Neural cell (in vitro differentiated cells): ENCODE results near the gene CAMKMT. TPM values are rescaled to one million over a fixed set of nuclear protein-coding genes. Genes with fewer than 3 reads are reported as not detected.

Experiments
- H2AFZ ChIP-seq: fragments of 200-600, 300-800 bp; sonication (generic), shearing (Covaris generic); 2 replicates; pipeline ENCODE4 v1.6.0; 2014; ENCODE audit warnings: low read depth, mild to moderate bottlenecking, antibody characterized with exemption, low read length, moderate library complexity
- H3F3A ChIP-seq: fragments of 200-600 bp; shearing (Covaris generic); 2 replicates; pipeline ENCODE4 v1.6.1; 2016; ENCODE audit warnings: mild to moderate bottlenecking, moderate library complexity, mixed read lengths, antibody characterized with exemption, low read length; ENCODE audit not compliant: insufficient read depth, poor library complexity, severe bottlenecking
- H3K27ac ChIP-seq: fragments of 200-600, 300-800 bp; sonication (generic), shearing (Covaris generic); 2 replicates; pipeline ENCODE4 v1.5.1; 2014; ENCODE audit warnings: mild to moderate bottlenecking, low read length, moderate library complexity
- H3K27me3 ChIP-seq: fragments of 300-800, 200-600 bp; sonication (generic), shearing (Covaris generic); 2 replicates; pipeline ENCODE4 v1.6.0; 2014; ENCODE audit warnings: mild to moderate bottlenecking, low read depth, low read length, moderate library complexity; ENCODE audit not compliant: insufficient read depth
- H3K36me3 ChIP-seq: fragments of 300-800, 200-600 bp; sonication (generic), shearing (Covaris generic); 2 replicates; pipeline ENCODE4 v1.5.1; 2014; ENCODE audit warnings: mild to moderate bottlenecking, antibody characterized with exemption, low read length, moderate library complexity; ENCODE audit not compliant: insufficient read depth
- H3K4me2 ChIP-seq: fragments of 300-800, 200-600 bp; sonication (generic), shearing (Covaris generic); 2 replicates; pipeline ENCODE4 v1.6.0; 2014; ENCODE audit warnings: mild to moderate bottlenecking, low read length
- H3K4me3 ChIP-seq: fragments of 300-800, 200-600 bp; sonication (generic), shearing (Covaris generic); 2 replicates; pipeline ENCODE4 v1.5.1; 2014; ENCODE audit warnings: mild to moderate bottlenecking, low read length, moderate library complexity
- H3K79me2 ChIP-seq: fragments of 200-600 bp; shearing (Covaris generic); replicated peaks from 2 replicates; pipeline ENCODE4 v1.6.0; 2014; ENCODE audit warnings: mild to moderate bottlenecking, low read length, moderate library complexity; ENCODE audit not compliant: insufficient read depth
- H3K9ac ChIP-seq: fragments of 300-800, 200-600 bp; sonication (generic), shearing (Covaris generic); 2 replicates; pipeline ENCODE4 v1.6.1; 2016; ENCODE audit warnings: mild to moderate bottlenecking, low read length, mixed read lengths
- H3K9me2 ChIP-seq: fragments of 200-600 bp; shearing (Covaris generic); 2 replicates; pipeline ENCODE4 v1.6.1; 2016; ENCODE audit warnings: mild to moderate bottlenecking, low read length, mixed read lengths; ENCODE audit not compliant: insufficient read depth
- H3K9me3 ChIP-seq: fragments of 200-600, 300-800 bp; sonication (generic), shearing (Covaris generic); 2 replicates; pipeline ENCODE4 v1.6.1; 2016; ENCODE audit warnings: mild to moderate bottlenecking, mixed run types, low read length, moderate library complexity, mixed read lengths
- H4K20me1 ChIP-seq: fragments of 200-600 bp; shearing (Covaris generic); 2 replicates; pipeline ENCODE4 v1.6.1; 2016; ENCODE audit warnings: mild to moderate bottlenecking, mixed run types; ENCODE audit not compliant: insufficient read depth
- CTCF ChIP-seq: fragments of 450-650 bp; IDR thresholded peaks from 2 replicates; pipeline ENCODE4 v1.5.1; 2014; ENCODE audit warnings: antibody characterized with exemption, mild to moderate bottlenecking, moderate library complexity; ENCODE audit not compliant: poor library complexity, severe bottlenecking
- EP300 ChIP-seq: fragments of 450-650 bp; conservative IDR thresholded peaks from 2 replicates; pipeline ENCODE4 v1.6.1; 2014; ENCODE audit warnings: antibody characterized with exemption, mild to moderate bottlenecking, moderate library complexity; ENCODE audit not compliant: poor library complexity, severe bottlenecking
- EZH2 ChIP-seq: fragments of 200-600, 300-800 bp; shearing (Covaris generic), sonication (generic); IDR thresholded peaks from 2 replicates; pipeline ENCODE4 v1.6.1; 2014; ENCODE audit warnings: antibody characterized with exemption, low read length, borderline replicate concordance, mild to moderate bottlenecking; ENCODE audit not compliant: insufficient read depth, poor library complexity, severe bottlenecking
- MXI1 ChIP-seq: fragments of 450-650 bp; conservative IDR thresholded peaks from 2 replicates; pipeline ENCODE4 v1.6.1; 2014; ENCODE audit warnings: antibody characterized with exemption, mild to moderate bottlenecking; ENCODE audit not compliant: poor library complexity, severe bottlenecking
- POLR2AphosphoS5 ChIP-seq: IDR thresholded peaks from 2 replicates; pipeline ENCODE4 v1.6.1; 2012
- RAD21 ChIP-seq: fragments of 450-650 bp; conservative IDR thresholded peaks from 2 replicates; pipeline ENCODE4 v1.6.1; 2014; ENCODE audit warnings: antibody characterized with exemption, mild to moderate bottlenecking, moderate library complexity
- REST ChIP-seq: IDR thresholded peaks from 2 replicates; pipeline ENCODE4 v1.6.1; 2012; ENCODE audit warnings: borderline replicate concordance
- SMC3 ChIP-seq: fragments of 450-650 bp; conservative IDR thresholded peaks from 2 replicates; pipeline ENCODE4 v1.6.1; 2014; ENCODE audit warnings: antibody characterized with exemption, mild to moderate bottlenecking, moderate library complexity; ENCODE audit not compliant: poor library complexity
- TAF1 ChIP-seq: IDR thresholded peaks from 2 replicates; pipeline ENCODE4 v1.6.1; 2012; ENCODE audit warnings: low read depth
- polyA plus RNA-seq: library from polyadenylated mRNA; depleted of rRNA; stranded (reverse); fragments of >200 nt; gene quantifications from 2 replicates; pipeline ENCODE4 v1.2.3, GENCODE V29; 2014

CAMKMT gene
- polyA plus RNA-seq, 1 donor from 2014 or later = 5.1 TPM

- no peak for TF ChIP-seq TAF1
- TF ChIP-seq EZH2 = no peak
- no peak for TF ChIP-seq REST
- TF ChIP-seq SMC3 = no peak
- no peak for TF ChIP-seq MXI1
- TF ChIP-seq CTCF = no peak
- TF ChIP-seq POLR2AphosphoS5 = no peak
- no peak for TF ChIP-seq EP300
- no peak for TF ChIP-seq RAD21
- peaks cover 3% of the 10 kb centered on the region for H3F3A ChIP-seq
- no peak overlapping the region for H3K9ac ChIP-seq
- no peak overlapping the region for H3K4me2 ChIP-seq
- no peak overlapping the region for H3K27ac ChIP-seq
- H3K9me3 ChIP-seq = no peaks in the 10 kb centered on the region
- H3K36me3 ChIP-seq = no peaks in the 10 kb centered on the region
- H3K27me3 ChIP-seq = no peaks in the 10 kb centered on the region
- peak overlapping the region; percentile 5 for H3K4me3 ChIP-seq
- no peaks in the 10 kb centered on the region for H3K79me2 ChIP-seq
- H3K9me2 ChIP-seq = no peaks in the 10 kb centered on the region
- H2AFZ ChIP-seq = no peak overlapping the region
- H4K20me1 ChIP-seq = no peaks in the 10 kb centered on the region
Observed at GRCh38 chr2:44768438-44769236, 406.9 kb downstream of the CAMKMT start.

DNA sequence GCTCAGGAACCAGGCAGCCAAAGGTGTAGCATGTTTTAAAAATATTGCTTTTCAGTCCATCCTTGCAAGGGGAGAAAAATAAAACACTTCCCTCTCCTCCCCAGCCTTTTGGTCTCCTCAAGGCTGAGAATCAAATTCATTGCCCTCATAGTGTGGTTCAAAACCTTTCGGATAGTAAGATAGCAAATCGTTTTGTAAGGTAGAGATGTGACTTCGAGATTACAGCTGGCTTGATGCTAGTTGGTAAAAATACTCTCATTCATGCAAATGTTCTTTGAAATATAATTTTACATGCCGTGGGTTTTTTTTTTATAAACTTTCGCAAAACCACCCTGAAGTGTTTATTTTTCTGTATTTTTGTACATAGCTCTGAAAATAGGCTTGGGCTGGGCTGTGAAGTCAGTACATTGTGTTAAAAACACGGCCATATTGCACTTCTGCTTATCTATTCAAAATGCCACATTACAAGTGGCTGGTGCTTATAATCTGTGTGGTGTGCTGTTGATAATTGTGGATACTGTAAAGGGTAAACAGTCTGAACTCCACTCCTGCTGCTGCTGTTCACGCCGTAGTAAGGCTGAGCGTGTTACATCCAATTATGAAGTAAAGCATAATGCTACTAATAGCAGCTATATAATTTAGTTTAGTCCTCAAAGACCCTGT, 407.7 kb downstream of the CAMKMT start:
- no peak overlapping the region for H3K4me3 ChIP-seq
- H3K4me2 ChIP-seq = no peak overlapping the region
- no peak overlapping the region for H3K27ac ChIP-seq
- H3K79me2 ChIP-seq = no peaks in the 10 kb centered on the region
- H3K9ac ChIP-seq = no peak overlapping the region
- H3K36me3 ChIP-seq = no peaks in the 10 kb centered on the region
- H4K20me1 ChIP-seq = no peaks in the 10 kb centered on the region
- no peak overlapping the region for H2AFZ ChIP-seq
- H3K9me2 ChIP-seq = no peaks in the 10 kb centered on the region
- H3F3A ChIP-seq = peaks cover 3% of the 10 kb centered on the region
- no peaks in the 10 kb centered on the region for H3K9me3 ChIP-seq
- no peaks in the 10 kb centered on the region for H3K27me3 ChIP-seq
- TF ChIP-seq MXI1 (no peak), RAD21 (no peak), CTCF (no peak), TAF1 (no peak), EP300 (no peak), POLR2AphosphoS5 (no peak), SMC3 (no peak), REST (no peak), EZH2 (no peak)
